HG03354 (cell line): ENCODE data around the gene ST6GAL1.
A peak's percentile ranks its signal among the peaks of the same experiment; 100 is the strongest.
"Not testable (repeated sequence)": the region's sequence is repeated elsewhere in the genome, so short reads cannot be mapped to it uniquely, and the experiment has no call there.

Experiments
- ATAC-seq: cut with Tn5 transposase; IDR thresholded peaks from one replicate; pipeline ENCODE4 v1.9.1; 2021; ENCODE audit warnings: mild to moderate bottlenecking; ENCODE audit not compliant: unreplicated experiment, poor library complexity, severe bottlenecking

ST6GAL1 gene

GRCh38 chr3:186989429-186989828 lies 59.1 kb downstream of the ST6GAL1 start:
- no peak for ATAC-seq

GRCh38 chr3:186990277-186990676 lies 60.0 kb downstream of the ST6GAL1 start:
- no peak for ATAC-seq

GRCh38 chr3:186990878-186991308 lies 60.6 kb downstream of the ST6GAL1 start:
- no peak for ATAC-seq

- ATAC-seq = no peak
These were observed 61.1 kb downstream of the ST6GAL1 start for GRCh38 chr3:186991470-186991869.

- ATAC-seq = not testable (repeated sequence)
These were observed 61.8 kb downstream of the ST6GAL1 start for GRCh38 chr3:186992096-186992495.

GRCh38 chr3:186993210-186993782 lies 63.0 kb downstream of the ST6GAL1 start:
- ATAC-seq = no peak

- peak; percentile 29 for ATAC-seq
These were observed 64.0 kb downstream of the ST6GAL1 start for GRCh38 chr3:186994000-186994955.

GRCh38 chr3:186996356-186996755 lies 66.0 kb downstream of the ST6GAL1 start:
- no peak for ATAC-seq

GRCh38 chr3:186997061-186997460 lies 66.7 kb downstream of the ST6GAL1 start:
- no peak for ATAC-seq

GRCh38 chr3:186997473-186997939 lies 67.2 kb downstream of the ST6GAL1 start:
- ATAC-seq = no peak

GRCh38 chr3:186998937-186999368 lies 68.6 kb downstream of the ST6GAL1 start:
- ATAC-seq = no peak

- ATAC-seq = peak; percentile 68
These were observed 70.4 kb downstream of the ST6GAL1 start for GRCh38 chr3:187000711-187001151.

- no peak for ATAC-seq
These were observed 72.6 kb downstream of the ST6GAL1 start for GRCh38 chr3:187002915-187003314.

- no peak for ATAC-seq
These were observed 75.6 kb downstream of the ST6GAL1 start for GRCh38 chr3:187005827-187006481.

- no peak for ATAC-seq
These were observed 76.7 kb downstream of the ST6GAL1 start for GRCh38 chr3:187006864-187007630.

GRCh38 chr3:187010382-187010781 lies 80.1 kb downstream of the ST6GAL1 start:
- ATAC-seq = not testable (repeated sequence)

- peak; percentile 38 for ATAC-seq
These were observed 81.6 kb downstream of the ST6GAL1 start for GRCh38 chr3:187011915-187012314.

- peak; percentile 27 for ATAC-seq
These were observed 82.3 kb downstream of the ST6GAL1 start for GRCh38 chr3:187012609-187013051.

- ATAC-seq = no peak
These were observed 82.9 kb downstream of the ST6GAL1 start for GRCh38 chr3:187013159-187013716.
